Fibroblast of villous mesenchyme (primary cell): ENCODE measurements around the gene PSMD14. TPM values are rescaled to one million over a fixed set of nuclear protein-coding genes. Genes with fewer than 3 reads are reported as not detected.
"Not testable (repeated sequence)": the region's sequence is repeated elsewhere in the genome, so short reads cannot be mapped to it uniquely, and the experiment has no call there.

Experiments
- DNase-seq: peaks from one replicate; pipeline ENCODE4 v3.0.0-alpha.2; 2010; ENCODE audit warnings: low read depth
- H3K4me3 ChIP-seq: 2 replicates; pipeline ENCODE4 v1.5.1; 2011; ENCODE audit warnings: low read depth, mild to moderate bottlenecking, low read length
- CTCF ChIP-seq: IDR thresholded peaks from 2 replicates; pipeline ENCODE4 v1.5.1; 2012; ENCODE audit warnings: low read depth, mild to moderate bottlenecking, low read length; ENCODE audit not compliant: insufficient read depth
- total RNA-seq: library from RNA; depleted of rRNA; stranded (reverse); fragments of >200 nt; gene quantifications from 2 replicates; pipeline ENCODE4 v1.2.3, GENCODE V29; 2012

The PSMD14 gene
- total RNA-seq, 1 donor: 121 TPM

- TF ChIP-seq CTCF: no peak
- no peak overlapping the region for H3K4me3 ChIP-seq
- DNase-seq: no peak
Measured at GRCh38 chr2:161355983-161356382, 47.8 kb downstream of the PSMD14 start.

- TF ChIP-seq CTCF: no peak
- H3K4me3 ChIP-seq: no peak overlapping the region
- DNase-seq: no peak
Measured at GRCh38 chr2:161357097-161357496, 48.9 kb downstream of the PSMD14 start.

GRCh38 chr2:161358838-161359237 is 50.6 kb downstream of the PSMD14 start:
- no peak for TF ChIP-seq CTCF
- H3K4me3 ChIP-seq: no peak overlapping the region
- peak; percentile 32 for DNase-seq

DNA sequence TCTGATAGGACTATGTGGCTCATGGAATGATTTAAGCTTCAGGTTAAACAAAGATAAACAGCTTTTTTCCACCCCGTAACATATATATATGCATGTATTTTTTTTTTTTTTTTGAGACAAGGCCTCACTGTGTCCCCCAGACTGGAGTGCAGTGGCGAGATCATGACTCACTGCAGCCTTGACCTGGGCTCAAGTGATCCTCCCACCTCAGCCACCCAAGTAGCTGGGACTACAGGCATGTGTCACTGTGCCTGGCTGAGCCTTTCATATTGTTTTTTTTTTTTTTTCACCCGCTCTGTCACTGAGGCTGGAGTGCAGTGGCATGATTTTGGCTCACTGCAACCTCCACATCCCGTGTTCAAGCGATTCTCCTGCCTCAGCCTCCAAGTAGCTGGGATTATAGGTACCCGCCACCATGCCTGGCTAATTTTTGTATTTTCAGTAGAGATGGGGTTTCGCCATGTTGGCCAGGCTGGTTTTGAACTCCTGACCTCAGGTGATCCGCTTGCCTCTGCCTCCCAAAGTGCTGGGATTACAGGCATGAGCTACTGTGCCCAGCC is 52.0 kb downstream of the PSMD14 start:
- not testable (repeated sequence) for H3K4me3 ChIP-seq, DNase-seq

GRCh38 chr2:161362568-161363166 is 54.4 kb downstream of the PSMD14 start:
- TF ChIP-seq CTCF: no peak

GRCh38 chr2:161367675-161368074 is 59.5 kb downstream of the PSMD14 start:
- no peak for DNase-seq
- no peak overlapping the region for H3K4me3 ChIP-seq
- no peak for TF ChIP-seq CTCF

More at GRCh38 chr2:161362568-161363166, 54.4 kb downstream of the PSMD14 start:
- no peak for DNase-seq
- H3K4me3 ChIP-seq: no peak overlapping the region

- H3K4me3 ChIP-seq: no peak overlapping the region
- no peak for DNase-seq
- no peak for TF ChIP-seq CTCF
Measured at GRCh38 chr2:161369311-161369710, 61.1 kb downstream of the PSMD14 start.
